ENCODE data around the gene CDC7.

DNA sequence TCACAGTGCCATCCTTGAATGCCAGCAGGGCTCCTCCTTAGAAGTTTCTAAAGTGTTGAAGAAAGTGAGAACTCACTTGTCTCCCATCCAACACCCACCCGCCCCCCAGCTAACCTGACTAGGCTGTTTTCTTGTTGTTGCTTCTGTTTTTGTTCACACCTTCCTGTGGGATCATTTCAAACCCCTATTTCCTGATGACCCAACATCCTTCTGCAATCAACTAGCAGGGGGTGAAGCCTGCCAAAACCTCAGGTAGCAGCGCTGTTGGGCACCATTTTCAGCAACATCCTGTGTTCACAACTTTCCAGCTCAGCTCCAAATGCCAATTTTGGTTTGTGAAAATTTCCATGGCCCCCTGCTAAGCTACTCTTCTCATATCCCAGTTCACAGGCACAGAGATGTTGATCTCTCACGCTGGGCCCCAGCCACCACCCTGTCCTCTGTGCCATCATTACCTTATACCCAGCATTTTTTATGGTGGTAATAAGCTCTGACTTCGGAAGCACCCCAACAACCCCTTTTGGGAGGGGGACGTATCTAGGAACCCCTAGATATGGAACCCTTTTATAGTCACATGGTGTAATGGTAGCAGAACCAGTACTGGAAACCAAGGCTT is 41.4 kb downstream of the CDC7 start:
- no peak for TF ChIP-seq CTCF (IDR thresholded peaks at IDR 0.05; ENCODE audit: low read depth, low read length)
- no peak for TF ChIP-seq EZH2phosphoT487 (IDR thresholded peaks at IDR 0.05; ENCODE audit: low read depth)
